Measurements from ENCODE around the gene SND1.
A peak's percentile ranks its signal among the peaks of the same experiment; 100 is the strongest.

SND1 gene

GRCh38 chr7:127858091-127858914, 206.3 kb downstream of the SND1 start:
- no peak for ATAC-seq
- TF ChIP-seq ISL1 (CRISPR knock-in tag; IDR thresholded peaks at IDR 0.05) (peak; percentile 87), PPARA (CRISPR knock-in tag; IDR thresholded peaks at IDR 0.05; ENCODE audit: borderline replicate concordance) (no peak), POU6F1 (CRISPR knock-in tag; IDR thresholded peaks at IDR 0.05; ENCODE audit: borderline replicate concordance, low read depth) (no peak), BACH2 (CRISPR knock-in tag; IDR thresholded peaks at IDR 0.05; ENCODE audit: borderline replicate concordance) (no peak), CREB5 (CRISPR knock-in tag; IDR thresholded peaks at IDR 0.05; ENCODE audit: low read depth) (no peak), SNAI2 (CRISPR knock-in tag; IDR thresholded peaks at IDR 0.05) (no peak)

GRCh38 chr7:127858915-127859189, 206.9 kb downstream of the SND1 start:
- ATAC-seq = no peak

GRCh38 chr7:127859330-127859729, 207.3 kb downstream of the SND1 start:
- TF ChIP-seq ESRRG (CRISPR knock-in tag; IDR thresholded peaks at IDR 0.05) = no peak
- TF ChIP-seq CSDC2 (CRISPR knock-in tag; IDR thresholded peaks at IDR 0.05) = no peak
- TF ChIP-seq ZNF70 (CRISPR knock-in tag; IDR thresholded peaks at IDR 0.05) = no peak
- no peak for TF ChIP-seq GLIS3 (CRISPR knock-in tag; IDR thresholded peaks at IDR 0.05)
- TF ChIP-seq PPARA (CRISPR knock-in tag; IDR thresholded peaks at IDR 0.05; ENCODE audit: borderline replicate concordance) = no peak
- TF ChIP-seq CREB5 (CRISPR knock-in tag; IDR thresholded peaks at IDR 0.05; ENCODE audit: low read depth) = no peak
- no peak for TF ChIP-seq ZFP30 (CRISPR knock-in tag; IDR thresholded peaks at IDR 0.05)
- no peak for ATAC-seq

More at GRCh38 chr7:127858915-127859189, 206.9 kb downstream of the SND1 start:
- TF ChIP-seq ZNF70 (CRISPR knock-in tag; IDR thresholded peaks at IDR 0.05) (no peak), TCF4 (CRISPR knock-in tag; IDR thresholded peaks at IDR 0.05; ENCODE audit: borderline replicate concordance) (no peak), CREB5 (CRISPR knock-in tag; IDR thresholded peaks at IDR 0.05; ENCODE audit: low read depth) (no peak), ISL1 (CRISPR knock-in tag; IDR thresholded peaks at IDR 0.05) (no peak), OSR1 (CRISPR knock-in tag; IDR thresholded peaks at IDR 0.05) (no peak), ESRRG (CRISPR knock-in tag; IDR thresholded peaks at IDR 0.05) (no peak), SNAI2 (CRISPR knock-in tag; IDR thresholded peaks at IDR 0.05) (no peak), TOX (CRISPR knock-in tag; IDR thresholded peaks at IDR 0.05; ENCODE audit: borderline replicate concordance) (no peak)

- no peak for ATAC-seq
- TF ChIP-seq OSR1 (CRISPR knock-in tag; IDR thresholded peaks at IDR 0.05) = no peak
- no peak for TF ChIP-seq ESRRG (CRISPR knock-in tag; IDR thresholded peaks at IDR 0.05)
- no peak for TF ChIP-seq ZNF8 (CRISPR knock-in tag; IDR thresholded peaks at IDR 0.05)
- no peak for TF ChIP-seq GLIS3 (CRISPR knock-in tag; IDR thresholded peaks at IDR 0.05)
- no peak for TF ChIP-seq ARNTL (CRISPR knock-in tag; IDR thresholded peaks at IDR 0.05; ENCODE audit: borderline replicate concordance, low read depth)
- no peak for TF ChIP-seq CREB5 (CRISPR knock-in tag; IDR thresholded peaks at IDR 0.05; ENCODE audit: low read depth)
- no peak for TF ChIP-seq BACH2 (CRISPR knock-in tag; IDR thresholded peaks at IDR 0.05; ENCODE audit: borderline replicate concordance)
- TF ChIP-seq ZNF565 (CRISPR knock-in tag; conservative IDR thresholded peaks at IDR 0.05; ENCODE audit: low read depth) = no peak
- TF ChIP-seq CSDC2 (CRISPR knock-in tag; IDR thresholded peaks at IDR 0.05) = no peak
- TF ChIP-seq PPARA (CRISPR knock-in tag; IDR thresholded peaks at IDR 0.05; ENCODE audit: borderline replicate concordance) = no peak
- no peak for TF ChIP-seq CSRNP3 (CRISPR knock-in tag; IDR thresholded peaks at IDR 0.05)
- no peak for TF ChIP-seq ISL1 (CRISPR knock-in tag; IDR thresholded peaks at IDR 0.05)
- no peak for TF ChIP-seq RARB (CRISPR knock-in tag; IDR thresholded peaks at IDR 0.05)
Observed at GRCh38 chr7:127862525-127862924, 210.5 kb downstream of the SND1 start.
